K562 (cell line): ENCODE data around the gene COL5A1. TPM values are rescaled to one million over a fixed set of nuclear protein-coding genes. Genes with fewer than 3 reads are reported as not detected.

Source experiments
- ATAC-seq: fragments of 200-7000 bp; cut with Tn5 transposase; 3 replicates; pipeline ENCODE4 v1.9.1; 2020; ENCODE audit warnings: moderate library complexity
- BruUV-seq: library from RNA; stranded (reverse); fragments of 400-500 nt; replicated peaks from 2 replicates; lab custom pipeline; 2021; lab: Mats Ljungman, UMichigan
- CTCF ChIA-PET: fragments of 300-600 bp; formaldehyde crosslinking; extraction: SDS; loops from one replicate; lab custom pipeline; 2021; ENCODE audit warnings: low intra/inter-chr PET ratio; lab: Yijun Ruan, JAX
- POLR2A ChIA-PET: fragments of 300-600, 350-650 bp; sonication (Branson Sonifier 250); formaldehyde crosslinking; extraction: SDS; loops from one replicate; lab custom pipeline; 2021; ENCODE audit warnings: antibody characterized with exemption, inconsistent platforms; lab: Yijun Ruan, JAX
- DNase-seq, 4 experiments: peaks; one replicate each; pipeline versions ENCODE4 v3.0.0 to v3.0.0-alpha.2; 2011 to 2018; ENCODE audit warnings: low spot score in 3 of 4, mixed read lengths in 3 of 4; ENCODE audit errors: extremely low read depth in 1 of 4
- FAIRE-seq: peaks from 2 replicates; lab custom pipeline; 2011; peaks lifted over from hg19 to GRCh38; lab: Jason Lieb, UNC
- H2AFZ ChIP-seq: 2 replicates; pipeline ENCODE4 v1.6.0; 2011; ENCODE audit warnings: low read depth, low read length, control low read depth, inconsistent platforms
- H3K27ac ChIP-seq: fragments of 200-600 bp; 3 replicates; pipeline ENCODE4 v1.8.0; 2011; ENCODE audit warnings: low read depth, mild to moderate bottlenecking, control low read depth, inconsistent platforms, low read length, moderate library complexity, mixed read lengths; ENCODE audit errors: extremely low read depth
- H3K27me3 ChIP-seq, 2 experiments: fragments of 300-600 bp in 1 of 2; 2 replicates in 1 of 2; 3 replicates in 1 of 2; pipeline versions ENCODE4 v1.6.0 to v1.8.0; 2011; ENCODE audit warnings: inconsistent platforms in 2 of 2, low read length in 2 of 2, mild to moderate bottlenecking in 1 of 2, mixed read lengths in 1 of 2, moderate library complexity in 1 of 2; ENCODE audit not compliant: control insufficient read depth in 2 of 2, insufficient read depth in 2 of 2
- H3K36me3 ChIP-seq: fragments of 300-600 bp; 3 replicates; pipeline ENCODE4 v1.8.0; 2011; ENCODE audit warnings: mild to moderate bottlenecking, low read length, inconsistent platforms; ENCODE audit not compliant: control insufficient read depth, insufficient read depth
- H3K4me1 ChIP-seq, 2 experiments: fragments of 200-600 bp in 1 of 2; replicated peaks in 1 of 2; 2 replicates in 1 of 2; 3 replicates in 1 of 2; pipeline versions ENCODE4 v1.5.1 to v1.8.0; 2011; ENCODE audit warnings: inconsistent platforms in 2 of 2, low read length in 2 of 2, mild to moderate bottlenecking in 1 of 2, mixed read lengths in 1 of 2, moderate library complexity in 1 of 2; ENCODE audit not compliant: control insufficient read depth in 2 of 2, insufficient read depth in 2 of 2
- H3K4me2 ChIP-seq: 2 replicates; pipeline ENCODE4 v1.6.1; 2011; ENCODE audit warnings: low read length, control low read depth, inconsistent platforms, mixed read lengths; ENCODE audit not compliant: insufficient read depth
- H3K4me3 ChIP-seq: fragments of 200-600 bp; sonication (generic), shearing (Covaris generic); 2 replicates; pipeline ENCODE4 v1.5.1; 2016; ENCODE audit warnings: control low read depth, inconsistent platforms
- H3K79me2 ChIP-seq: fragments of 200-600 bp; 3 replicates; pipeline ENCODE4 v1.8.0; 2011; ENCODE audit warnings: low read length, inconsistent platforms; ENCODE audit not compliant: control insufficient read depth, insufficient read depth
- H3K9ac ChIP-seq, 2 experiments: 2 replicates each; pipeline versions ENCODE4 v1.6.0 to v1.6.1; 2011; ENCODE audit warnings: low read depth in 2 of 2, low read length in 2 of 2, control low read depth in 1 of 2, inconsistent platforms in 1 of 2, mild to moderate bottlenecking in 1 of 2, mixed read lengths in 1 of 2; ENCODE audit not compliant: insufficient read depth in 1 of 2
- H3K9me1 ChIP-seq: one replicate; pipeline ENCODE4 v1.6.0; 2011; ENCODE audit warnings: inconsistent platforms, mild to moderate bottlenecking, low read length, moderate library complexity; ENCODE audit not compliant: control insufficient read depth, insufficient read depth
- H3K9me3 ChIP-seq: replicated peaks from 2 replicates; pipeline ENCODE4 v1.5.1; 2011; ENCODE audit warnings: low read depth, low read length, inconsistent platforms; ENCODE audit not compliant: control insufficient read depth, insufficient read depth
- H4K20me1 ChIP-seq: replicated peaks from 2 replicates; pipeline ENCODE4 v1.6.1; 2011; ENCODE audit warnings: low read length, inconsistent platforms, mixed read lengths; ENCODE audit not compliant: control insufficient read depth, insufficient read depth
- HDAC2 ChIP-seq: fragments of 450-650 bp; IDR thresholded peaks from 2 replicates; pipeline ENCODE4 v1.6.1; 2016; ENCODE audit warnings: mild to moderate bottlenecking
- KAT8 ChIP-seq: fragments of 450-650 bp; IDR thresholded peaks from 2 replicates; pipeline ENCODE4 v1.6.1; 2016; ENCODE audit warnings: low read depth, mild to moderate bottlenecking
- KLF10 ChIP-seq: fragments of 250-450 bp; sonication (Bioruptor Pico); IDR thresholded peaks from 2 replicates; pipeline ENCODE4 v1.6.1; 2021; ENCODE audit warnings: matching md5 sums
- ZBTB40 ChIP-seq, 2 experiments: fragments of 450-650 bp in 1 of 2; sonication (generic) in 1 of 2; formaldehyde crosslinking in 1 of 2; IDR thresholded peaks; 2 replicates each; pipeline versions ENCODE4 v1.7.1 to v1.9.0; 2016 to 2022; ENCODE audit warnings: inconsistent platforms in 1 of 2, mild to moderate bottlenecking in 1 of 2, missing genetic modification reagents in 1 of 2
- WGBS: fragments of 100-300 bp; shearing (Covaris generic); methylation state at CpG from one replicate; pipeline ENCODE4 v1.1.6; 2016; ENCODE audit warnings: low coverage, mixed read lengths; ENCODE audit not compliant: insufficient coverage; ENCODE audit errors: missing lambda C conversion rate; 5-methylcytosine and 5-hydroxymethylcytosine counted together
- in situ Hi-C: fragments of 300-500 bp; cut with MboI; formaldehyde crosslinking; loops from 4 replicates; pipeline ENCODE4 v1.15.0; 2018; ENCODE audit warnings: inconsistent platforms, mixed read lengths
- intact Hi-C: fragments of 100-400 bp; cut with micrococcal nuclease; formaldehyde crosslinking; loops from 2 replicates; pipeline ENCODE4 v1.14.2; 2022
- polyA plus RNA-seq, 8 experiments: library from polyadenylated mRNA; depleted of rRNA in 4 of 8; stranded (reverse) in 5 of 8; unstranded in 3 of 8; fragments of >200 nt; fragmentation: Nextera tagmentation in 2 of 8; fragmentation: Illumina TruSeq in 1 of 8; extraction: Ambion mirVana in 2 of 8; extraction: Trizol in 1 of 8; gene quantifications; 2 replicates each; pipeline versions ENCODE4 v1.2.1 to v1.2.3, GENCODE V29; 2011 to 2014; ENCODE audit warnings: inconsistent platforms in 1 of 8, missing spikeins in 1 of 8
- total RNA-seq, 7 experiments: library from RNA; depleted of rRNA in 6 of 7; stranded (reverse); fragments of >200 nt in 6 of 7; fragmentation: Illumina TruSeq in 2 of 7; extraction: Trizol in 2 of 7; gene quantifications; 2 replicates each; pipeline versions ENCODE4 v1.2.1 to v1.2.3, GENCODE V29; 2011 to 2021; ENCODE audit warnings: low replicate concordance in 1 of 7

Gene COL5A1
- total and polyA plus RNA-seq, 9 of the 15 experiments (the other 6 are each of a cell fraction or from before 2014, with no cell fraction given): under 0.01 to 0.13 (median 0.04) TPM; not detected in 6

GRCh38 chr9:134685784-134686183 lies 44.2 kb downstream of the COL5A1 start:
- ATAC-seq: no peak
- Histone ChIP-seq H3K4me3 (no peak overlapping the region), H3K79me2 (no peaks in the 10 kb centered on the region), H3K36me3 (no peaks in the 10 kb centered on the region), H3K4me1 (no peaks in the 10 kb centered on the region), H3K9me3 (no peaks in the 10 kb centered on the region), H3K9ac (no peak overlapping the region), H3K4me2 (no peak overlapping the region), H2AFZ (no peak overlapping the region), H3K27ac (no peak overlapping the region), H4K20me1 (no peaks in the 10 kb centered on the region), H3K9me1 (no peaks in the 10 kb centered on the region), H3K27me3 (peaks cover 0 to 40% of the 10 kb centered on the region in 2 experiments; a peak in 2 of 5 replicates)
- WGBS: 0% methylated on average over 3 of the region's 3 CpGs
- no TSS peak for BruUV-seq
- intact Hi-C loops: no loop called here
- no peak for DNase-seq
- no peak for TF ChIP-seq KAT8
- no peak for TF ChIP-seq KLF10 (CRISPR knock-in tag)
- no peak for TF ChIP-seq HDAC2
- no peak for TF ChIP-seq ZBTB40 (IDR thresholded peaks at IDR 0.05)
- no peak for TF ChIP-seq ZBTB40 (CRISPR knock-in tag; IDR thresholded peaks at IDR 0.05)
- in situ Hi-C loops: no loop called here
- FAIRE-seq: no peak
- CTCF ChIA-PET: no interaction called here
- POLR2A ChIA-PET: no interaction called here
